ENCODE data around the gene TRPV3. TPM values are rescaled to one million over a fixed set of nuclear protein-coding genes. Genes with fewer than 3 reads are reported as not detected.

The TRPV3 gene
- total and polyA plus RNA-seq, 2 donors (not counting 1 experiment from before 2014, with no cell fraction given) = 1.6 to 18.2 TPM

DNA sequence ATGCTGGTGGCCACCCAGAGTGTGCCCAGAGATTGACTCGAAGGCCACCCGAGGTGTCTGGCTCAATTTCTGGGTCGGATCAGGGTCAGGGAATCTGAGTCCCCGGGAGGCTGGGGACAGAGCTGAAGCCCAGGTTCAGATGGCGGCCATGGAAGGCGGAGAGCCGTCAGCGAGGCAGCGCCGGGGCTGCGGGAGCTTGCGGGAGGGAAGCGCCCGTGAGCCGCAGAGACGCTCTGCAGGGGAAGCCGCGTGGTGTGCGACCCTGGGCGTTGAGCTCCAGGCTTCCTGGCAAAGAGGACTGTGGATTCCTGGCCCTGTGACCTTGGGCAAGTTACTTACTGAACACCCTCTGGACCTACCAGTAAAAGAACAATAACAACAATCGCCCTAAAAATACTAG, 85.5 kb downstream of the TRPV3 start:
- Histone ChIP-seq H3K27ac (ENCODE audit: low read length in 2 of 2) (no peak overlapping the region), H3K27me3 (replicated peaks in 1 of 4; ENCODE audit: control extremely low read depth in 1 of 4, control insufficient read depth in 3 of 4, insufficient read depth in 4 of 4, low read length in 3 of 4) (no peaks in the 10 kb centered on the region), H3K36me3 (replicated peaks in 1 of 2; ENCODE audit: control extremely low read depth in 1 of 2, control insufficient read depth in 1 of 2, extremely low read depth in 1 of 2, insufficient read depth in 2 of 2, low read length in 1 of 2) (no peaks in the 10 kb centered on the region), H3K79me2 (ENCODE audit: control insufficient read depth, insufficient read depth, low read length) (no peaks in the 10 kb centered on the region), H2AFZ (ENCODE audit: insufficient read depth, low read depth, low read length, poor library complexity, severe bottlenecking) (no peak overlapping the region), H3K4me1 (ENCODE audit: control insufficient read depth in 2 of 2, insufficient read depth in 2 of 2, low read length in 2 of 2) (no peaks in the 10 kb centered on the region), H4K20me1 (ENCODE audit: control insufficient read depth, insufficient read depth, low read length, poor library complexity, severe bottlenecking) (no peaks in the 10 kb centered on the region), H3K9ac (ENCODE audit: low read length) (no peak overlapping the region), H3K9me3 (ENCODE audit: control extremely low read depth in 1 of 3, control insufficient read depth in 2 of 3, insufficient read depth in 1 of 3, low read length in 2 of 3) (peaks cover 0 to 3% (median 0%) of the 10 kb centered on the region in 3 donors), H3K4me3 (ENCODE audit: control extremely low read depth in 1 of 5, extremely low read depth in 1 of 5, insufficient read depth in 1 of 5, low read depth in 2 of 5, low read length in 4 of 5) (no peak overlapping the region), H3K4me2 (replicated peaks; ENCODE audit: low read depth, low read length, poor library complexity, severe bottlenecking) (no peak overlapping the region)
- no peaks in the 10 kb centered on the region for H3K9me3 Mint-ChIP-seq (ENCODE audit: insufficient read depth)
- 94% methylated on average over 20 of the region's 21 CpGs for WGBS (ENCODE audit: insufficient coverage)
- CTCF ChIA-PET = no interaction called here
- intact Hi-C loops (cut with micrococcal nuclease) = no loop called here
- DNase-seq = no peak
- peaks cover 6% of the 10 kb centered on the region for H3K27me3 Mint-ChIP-seq
- peaks cover 3% of the 10 kb centered on the region for H3K4me1 Mint-ChIP-seq
- POLR2A ChIA-PET = no interaction called here
- no peak for ATAC-seq (ENCODE audit: low read depth)
- H3K27ac Mint-ChIP-seq = no peak overlapping the region
- no peak for TF ChIP-seq EZH2 (IDR thresholded peaks at IDR 0.05; ENCODE audit: borderline replicate concordance, insufficient read depth, low read depth, low read length, poor library complexity, severe bottlenecking)
- TF ChIP-seq, protein P1, sequence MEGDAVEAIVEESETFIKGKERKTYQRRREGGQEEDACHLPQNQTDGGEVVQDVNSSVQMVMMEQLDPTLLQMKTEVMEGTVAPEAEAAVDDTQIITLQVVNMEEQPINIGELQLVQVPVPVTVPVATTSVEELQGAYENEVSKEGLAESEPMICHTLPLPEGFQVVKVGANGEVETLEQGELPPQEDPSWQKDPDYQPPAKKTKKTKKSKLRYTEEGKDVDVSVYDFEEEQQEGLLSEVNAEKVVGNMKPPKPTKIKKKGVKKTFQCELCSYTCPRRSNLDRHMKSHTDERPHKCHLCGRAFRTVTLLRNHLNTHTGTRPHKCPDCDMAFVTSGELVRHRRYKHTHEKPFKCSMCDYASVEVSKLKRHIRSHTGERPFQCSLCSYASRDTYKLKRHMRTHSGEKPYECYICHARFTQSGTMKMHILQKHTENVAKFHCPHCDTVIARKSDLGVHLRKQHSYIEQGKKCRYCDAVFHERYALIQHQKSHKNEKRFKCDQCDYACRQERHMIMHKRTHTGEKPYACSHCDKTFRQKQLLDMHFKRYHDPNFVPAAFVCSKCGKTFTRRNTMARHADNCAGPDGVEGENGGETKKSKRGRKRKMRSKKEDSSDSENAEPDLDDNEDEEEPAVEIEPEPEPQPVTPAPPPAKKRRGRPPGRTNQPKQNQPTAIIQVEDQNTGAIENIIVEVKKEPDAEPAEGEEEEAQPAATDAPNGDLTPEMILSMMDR (IDR thresholded peaks at IDR 0.05) = no peak
- no peak overlapping the region for H3K4me3 Mint-ChIP-seq

DNA sequence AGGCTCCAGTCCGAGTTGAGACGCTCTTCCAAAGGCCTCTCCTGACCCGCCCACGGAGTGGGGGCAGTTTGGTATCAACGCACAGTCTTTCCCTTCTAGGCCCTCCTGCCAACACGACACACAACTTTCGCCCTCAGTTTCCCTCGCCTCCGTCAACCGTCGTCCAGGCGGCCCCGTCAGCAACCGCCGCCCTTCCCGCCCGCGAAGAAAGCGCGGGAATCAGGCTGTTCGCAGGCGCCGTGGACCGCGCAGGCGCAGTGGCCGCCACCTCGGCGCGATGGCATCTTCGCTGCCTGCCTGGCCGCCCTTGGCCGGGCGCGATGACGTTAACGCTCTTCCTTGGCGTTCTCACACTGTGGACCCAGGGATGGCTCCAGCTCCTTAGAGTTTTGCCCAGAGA, 86.0 kb downstream of the TRPV3 start, which contains the start of gene SPATA22:
SPATA22 (minus strand) TSS at position 221 of the 400 bp plus-strand sequence. CDS start 2,494 bp downstream, outside the sequence.
- H3K9ac ChIP-seq (ENCODE audit: low read length) = no peak within 1 kb of the TSS
- DNase-seq (no peak), ATAC-seq (ENCODE audit: low read depth) (no peak)
- Mint-ChIP-seq H3K4me1 (peaks cover 3% of the 10 kb centered on the region), H3K9me3 (ENCODE audit: insufficient read depth) (no peaks in the 10 kb centered on the region), H3K27me3 (peaks cover 10% of the 10 kb centered on the region), H3K27ac (no peak within 1 kb of the TSS), H3K4me3 (no peak within 1 kb of the TSS)
- 97% methylated on average over 38 of the region's 38 CpGs for WGBS (ENCODE audit: insufficient coverage)
- H3K9me3 ChIP-seq (ENCODE audit: control extremely low read depth in 1 of 3, control insufficient read depth in 2 of 3, insufficient read depth in 1 of 3, low read length in 2 of 3) = peaks cover 0 to 3% (median 0%) of the 10 kb centered on the region in 3 donors
- no peak for TF ChIP-seq EZH2 (IDR thresholded peaks at IDR 0.05; ENCODE audit: borderline replicate concordance, insufficient read depth, low read depth, low read length, poor library complexity, severe bottlenecking)
- TF ChIP-seq, protein P1 (IDR thresholded peaks at IDR 0.05) = no peak
- CTCF ChIA-PET = no interaction called here
- no peak within 1 kb of the TSS for H3K27ac ChIP-seq (ENCODE audit: low read length in 2 of 2)
- no peaks in the 10 kb centered on the region for H3K27me3 ChIP-seq (replicated peaks in 1 of 4; ENCODE audit: control extremely low read depth in 1 of 4, control insufficient read depth in 3 of 4, insufficient read depth in 4 of 4, low read length in 3 of 4)
- no peaks in the 10 kb centered on the region for H4K20me1 ChIP-seq (ENCODE audit: control insufficient read depth, insufficient read depth, low read length, poor library complexity, severe bottlenecking)
- H3K4me1 ChIP-seq (ENCODE audit: control insufficient read depth in 2 of 2, insufficient read depth in 2 of 2, low read length in 2 of 2) = no peaks in the 10 kb centered on the region
- H3K4me2 ChIP-seq (replicated peaks; ENCODE audit: low read depth, low read length, poor library complexity, severe bottlenecking) = no peak within 1 kb of the TSS
- no peak within 1 kb of the TSS for H2AFZ ChIP-seq (ENCODE audit: insufficient read depth, low read depth, low read length, poor library complexity, severe bottlenecking)
- H3K4me3 ChIP-seq (ENCODE audit: control extremely low read depth in 1 of 5, extremely low read depth in 1 of 5, insufficient read depth in 1 of 5, low read depth in 2 of 5, low read length in 4 of 5) = no peak within 1 kb of the TSS
- intact Hi-C loops (cut with micrococcal nuclease) = no loop called here
- H3K36me3 ChIP-seq (replicated peaks in 1 of 2; ENCODE audit: control extremely low read depth in 1 of 2, control insufficient read depth in 1 of 2, extremely low read depth in 1 of 2, insufficient read depth in 2 of 2, low read length in 1 of 2) = no peaks in the 10 kb centered on the region
- POLR2A ChIA-PET = no interaction called here
- no peaks in the 10 kb centered on the region for H3K79me2 ChIP-seq (ENCODE audit: control insufficient read depth, insufficient read depth, low read length)
